Right lobe of liver (tissue), 6 donors: ENCODE measurements around the gene ALK. TPM values are rescaled to one million over a fixed set of nuclear protein-coding genes. Genes with fewer than 3 reads are reported as not detected.

Experiments used
- ATAC-seq, 4 donors: fragments of 200-7000 bp; cut with Tn5 transposase; one replicate each; pipeline ENCODE4 v1.9.1; 2020; ENCODE audit warnings: mild to moderate bottlenecking in 4 of 4, moderate library complexity in 4 of 4
- DNase-seq, 3 donors: peaks; one replicate each; pipeline ENCODE4 v3.0.0-alpha.2; 2020
- H3K27ac ChIP-seq, 3 donors: fragments of 200-600 bp; one replicate each; pipeline ENCODE4 v1.8.0; 2022
- H3K27me3 ChIP-seq, 2 donors: fragments of 200-600 bp; one replicate each; pipeline ENCODE4 v1.8.0; 2022
- H3K36me3 ChIP-seq, 4 donors: fragments of 200-600 bp; sonication (generic) in 1 of 4; one replicate each; pipeline versions ENCODE4 v1.5.1 to v1.8.0; 2017 to 2022; ENCODE audit warnings: control low read depth in 1 of 4
- H3K4me1 ChIP-seq, 4 donors: fragments of 200-600 bp; sonication (generic) in 1 of 4; one replicate each; pipeline versions ENCODE4 v1.5.1 to v1.8.0; 2017 to 2022; ENCODE audit warnings: control low read depth in 1 of 4
- H3K4me3 ChIP-seq, 3 donors: fragments of 200-600 bp; one replicate each; pipeline ENCODE4 v1.8.0; 2022
- H3K9me3 ChIP-seq, 4 donors: fragments of 200-600 bp; sonication (generic) in 1 of 4; one replicate each; pipeline versions ENCODE4 v1.5.1 to v1.8.0; 2017 to 2022; ENCODE audit warnings: control low read depth in 1 of 4
- CTCF ChIP-seq, 4 donors: fragments of 200-600 bp in 3 of 4; fragments of 450-650 bp in 1 of 4; IDR thresholded peaks; one replicate each; pipeline versions ENCODE4 v1.5.1 to v1.8.0; 2016 to 2022; ENCODE audit warnings: antibody characterized with exemption in 4 of 4, mild to moderate bottlenecking in 2 of 4
- POLR2A ChIP-seq: fragments of 450-650 bp; IDR thresholded peaks from one replicate; pipeline ENCODE4 v1.6.1; 2017; ENCODE audit warnings: antibody characterized with exemption, mild to moderate bottlenecking
- WGBS: methylation state at CpG from one replicate; pipeline ENCODE4 v1.1.6; 2018; ENCODE audit warnings: low coverage, low lambda C conversion rate; ENCODE audit not compliant: insufficient coverage; ENCODE audit errors: missing lambda C conversion rate; 5-methylcytosine and 5-hydroxymethylcytosine counted together
- intact Hi-C, 2 donors: fragments of 100-400 bp; cut with DNase I; formaldehyde crosslinking; loops; one replicate each; pipeline versions ENCODE4 v1.11.2 to v1.14.1; 2022
- total RNA-seq, 6 experiments: library from RNA; depleted of rRNA in 2 of 6; stranded (reverse); fragments of >200 nt in 2 of 6; fragmentation: NEBNext Ultra II Directional in 3 of 6; extraction: Animal tissue kit (Norgen Biotek cat#: 25700) in 3 of 6; gene quantifications; one replicate each; pipeline versions ENCODE4 v1.1.0 to v1.2.4, GENCODE V29; 2016 to 2023
- donor health status: DM: no; HTN: yes; CAD: no.
- donor health status: DM: no; HTN: no; CAD: no.
- donor health status: DM: no; HTN: no; CAD: no.
- donor health status: DM: no; HTN: yes; CAD: no.
- donor health status: DM: no; HTN: yes; CAD: no.

The ALK gene
- total RNA-seq, 6 experiments from 2014 or later, result 0.04 to 0.06 TPM; not detected in 4

- H3K9me3 ChIP-seq, result no peaks in the 10 kb centered on the region
- ATAC-seq (no peak), DNase-seq (no peak)
- H3K27me3 ChIP-seq, result no peaks in the 10 kb centered on the region
- no peak overlapping the region for H3K4me3 ChIP-seq
- intact Hi-C loops, result no loop called here
- H3K4me1 ChIP-seq, result no peaks in the 10 kb centered on the region
- 75% methylated on average over 1 of the region's 1 CpG for WGBS
- no peaks in the 10 kb centered on the region for H3K36me3 ChIP-seq
- H3K27ac ChIP-seq, result no peak overlapping the region
- TF ChIP-seq CTCF (IDR thresholded peaks at IDR 0.05) (no peak), POLR2A (no peak)
These were observed 155.2 kb downstream of the ALK start for GRCh38 chr2:29766191-29766590.

GRCh38 chr2:29765721-29766120 is 155.7 kb downstream of the ALK start:
- intact Hi-C loops, result no loop called here
- ATAC-seq (no peak), DNase-seq (no peak)
- Histone ChIP-seq H3K4me1 (no peaks in the 10 kb centered on the region), H3K27ac (no peak overlapping the region), H3K36me3 (no peaks in the 10 kb centered on the region), H3K27me3 (no peaks in the 10 kb centered on the region), H3K9me3 (no peaks in the 10 kb centered on the region), H3K4me3 (no peak overlapping the region)
- TF ChIP-seq CTCF (IDR thresholded peaks at IDR 0.05) (no peak), POLR2A (no peak)
- 77% methylated on average over 1 of the region's 1 CpG for WGBS

DNA sequence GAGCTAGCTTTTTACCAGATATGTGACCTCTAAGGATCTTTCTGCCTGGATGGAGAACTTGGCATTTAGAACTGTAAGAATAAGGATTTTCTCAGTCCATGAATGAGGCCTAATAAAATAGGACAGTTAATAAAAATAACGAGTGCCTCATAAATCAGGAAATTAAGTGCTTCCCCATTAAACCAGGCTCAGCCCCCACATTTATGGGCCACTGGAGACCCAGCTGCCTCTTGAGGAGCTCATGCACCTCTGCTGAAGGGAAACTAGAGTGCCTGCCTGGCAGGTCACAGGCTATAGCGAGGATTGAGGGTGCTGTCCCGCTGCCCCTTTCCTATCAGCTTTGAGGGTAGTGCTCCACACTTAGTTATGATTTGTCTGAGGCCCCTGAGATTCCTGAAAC is 158.0 kb downstream of the ALK start:
- TF ChIP-seq CTCF (IDR thresholded peaks at IDR 0.05), result no peak
- TF ChIP-seq POLR2A, result no peak
- no peak for DNase-seq
- WGBS, result 26% methylated on average over 3 of the region's 3 CpGs

GRCh38 chr2:29762239-29762638 is 159.1 kb downstream of the ALK start:
- WGBS, result 65% methylated on average over 5 of the region's 5 CpGs
- Histone ChIP-seq H3K4me1 (no peaks in the 10 kb centered on the region), H3K36me3 (no peaks in the 10 kb centered on the region), H3K9me3 (no peaks in the 10 kb centered on the region), H3K27ac (no peak overlapping the region), H3K4me3 (no peak overlapping the region), H3K27me3 (no peaks in the 10 kb centered on the region)
- ATAC-seq, result no peak
- intact Hi-C loops, result no loop called here
- TF ChIP-seq CTCF (IDR thresholded peaks at IDR 0.05), result no peak
- TF ChIP-seq POLR2A, result no peak
- no peak for DNase-seq

More for the DNA sequence above, 158.0 kb downstream of the ALK start:
- Histone ChIP-seq H3K4me3 (no peak overlapping the region), H3K36me3 (no peaks in the 10 kb centered on the region), H3K4me1 (no peaks in the 10 kb centered on the region), H3K9me3 (no peaks in the 10 kb centered on the region), H3K27me3 (no peaks in the 10 kb centered on the region), H3K27ac (no peak overlapping the region)
- intact Hi-C loops, result no loop called here
- no peak for ATAC-seq

GRCh38 chr2:29761278-29761677 is 160.1 kb downstream of the ALK start:
- no peak for TF ChIP-seq POLR2A
- no peak for TF ChIP-seq CTCF (IDR thresholded peaks at IDR 0.05)
- Histone ChIP-seq H3K27ac (no peak overlapping the region), H3K27me3 (no peaks in the 10 kb centered on the region), H3K9me3 (no peaks in the 10 kb centered on the region), H3K4me1 (no peaks in the 10 kb centered on the region), H3K4me3 (no peak overlapping the region), H3K36me3 (no peaks in the 10 kb centered on the region)
- intact Hi-C loops, result no loop called here
- DNase-seq, result no peak
- WGBS, result 33% methylated on average over 1 of the region's 1 CpG
- no peak for ATAC-seq
